Stimulated activated naive B cell treated with anti-CD40 and anti-IgM and Interleukin-4, amounts not matched to agents 10 μg/mL and 1 μg/mL and 100 μg/mL, for 72 hours (primary cell): ENCODE data around the gene PCDHB16.
"Not testable (repeated sequence)": the region's sequence is repeated elsewhere in the genome, so short reads cannot be mapped to it uniquely, and the experiment has no call there.

ENCODE experiments used
- ATAC-seq, 2 donors: fragments of 150-1000 bp; cut with Tn5 transposase; replicated peaks; 2 replicates each; pipeline ENCODE4 v1.10.0; 2021; ENCODE audit warnings: moderate library complexity in 1 of 2
- DNase-seq: peaks from one replicate; pipeline ENCODE4 v3.0.0; 2021
- H3K27ac Mint-ChIP-seq: one replicate; pipeline ENCODE4 v1.8.0; 2022; ENCODE audit warnings: mild to moderate bottlenecking, mixed read lengths
- H3K27me3 Mint-ChIP-seq, 2 donors: one replicate each; pipeline ENCODE4 v1.8.0; 2022; ENCODE audit warnings: mixed read lengths in 2 of 2
- H3K36me3 Mint-ChIP-seq, 2 donors: one replicate each; pipeline ENCODE4 v1.8.0; 2022; ENCODE audit warnings: mixed read lengths in 2 of 2, mild to moderate bottlenecking in 1 of 2
- H3K4me1 Mint-ChIP-seq, 2 donors: one replicate each; pipeline ENCODE4 v1.8.0; 2022; ENCODE audit warnings: mixed read lengths in 2 of 2, mild to moderate bottlenecking in 1 of 2
- H3K4me3 Mint-ChIP-seq, 2 donors: one replicate each; pipeline ENCODE4 v1.8.0; 2022; ENCODE audit warnings: mild to moderate bottlenecking in 2 of 2, mixed read lengths in 2 of 2, moderate library complexity in 1 of 2
- H3K9me3 Mint-ChIP-seq, 2 donors: one replicate each; pipeline ENCODE4 v1.8.0; 2022; ENCODE audit warnings: mixed read lengths in 2 of 2, mild to moderate bottlenecking in 1 of 2

PCDHB16 gene

GRCh38 chr5:141224844-141225243 lies 42.7 kb downstream of the PCDHB16 start:
- Mint-ChIP-seq H3K27me3 (peaks cover 51 to 64% of the 10 kb centered on the region in 2 donors), H3K9me3 (peaks cover 9 to 15% of the 10 kb centered on the region in 2 donors)

GRCh38 chr5:141225421-141225820 lies 43.2 kb downstream of the PCDHB16 start:
- not testable (repeated sequence) for ATAC-seq, H3K4me3 Mint-ChIP-seq, H3K36me3 Mint-ChIP-seq, H3K4me1 Mint-ChIP-seq, H3K27ac Mint-ChIP-seq, DNase-seq
- Mint-ChIP-seq H3K9me3 (peaks cover 6 to 12% of the 10 kb centered on the region in 2 donors), H3K27me3 (peaks cover 45 to 58% of the 10 kb centered on the region in 2 donors)

More at GRCh38 chr5:141224844-141225243, 42.7 kb downstream of the PCDHB16 start:
- ATAC-seq, H3K4me3 Mint-ChIP-seq, H3K4me1 Mint-ChIP-seq, DNase-seq, H3K36me3 Mint-ChIP-seq, H3K27ac Mint-ChIP-seq: not testable (repeated sequence)

GRCh38 chr5:141234109-141234667 lies 52.0 kb downstream of the PCDHB16 start:
- ATAC-seq (no peak), DNase-seq (no peak)
- Mint-ChIP-seq H3K4me3 (no peak overlapping the region), H3K27me3 (peaks cover 33 to 51% of the 10 kb centered on the region in 2 donors), H3K27ac (no peak overlapping the region), H3K36me3 (peaks cover 4 to 11% of the 10 kb centered on the region in 2 donors), H3K4me1 (no peaks in the 10 kb centered on the region), H3K9me3 (peaks cover 22 to 24% of the 10 kb centered on the region in 2 donors)
